GM12892 (cell line): ENCODE data around the gene CFAP20DC.

Experiments used
- POLR2A ChIP-seq: IDR thresholded peaks from 2 replicates; pipeline ENCODE4 v1.6.1; 2011; ENCODE audit warnings: low read depth, low read length, control low read depth
- POLR2AphosphoS5 ChIP-seq: IDR thresholded peaks from 2 replicates; pipeline ENCODE4 v1.6.1; 2011; ENCODE audit warnings: low read depth, low read length, control low read depth
- TAF1 ChIP-seq: IDR thresholded peaks from 2 replicates; pipeline ENCODE4 v1.6.1; 2011; ENCODE audit warnings: low read depth, mild to moderate bottlenecking, control low read depth, low read length, borderline replicate concordance

DNA sequence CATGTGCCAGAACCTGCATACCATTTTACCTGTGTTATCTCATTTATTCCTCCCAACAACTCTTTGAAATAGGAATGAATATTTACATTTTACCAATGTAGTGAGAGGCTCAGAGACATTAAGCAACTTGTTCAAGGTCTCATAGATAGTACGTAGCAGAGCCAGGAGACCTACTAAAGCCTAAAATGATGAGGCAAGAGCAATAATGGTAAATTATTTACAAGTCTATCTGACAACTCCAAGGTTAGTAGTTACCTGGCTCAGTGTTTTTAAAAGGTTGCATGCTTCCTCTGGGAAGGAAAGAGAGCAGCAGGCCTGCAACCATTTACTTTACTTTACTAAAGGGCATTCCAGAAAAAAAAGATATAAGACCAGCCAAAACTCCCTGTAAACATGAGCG is 103.0 kb downstream of the CFAP20DC start:
- TF ChIP-seq POLR2A (no peak), TAF1 (no peak), POLR2AphosphoS5 (no peak)
